Keratinocyte (primary cell): Measurements from ENCODE around the gene STX10. TPM values are rescaled to one million over a fixed set of nuclear protein-coding genes. Genes with fewer than 3 reads are reported as not detected.
A peak's percentile ranks its signal among the peaks of the same experiment; 100 is the strongest.

Source experiments
- DNase-seq: peaks from one replicate; pipeline ENCODE4 v3.0.0-alpha.2; 2011; ENCODE audit warnings: low read depth, missing footprints, low spot score
- FAIRE-seq: peaks from 2 replicates; lab custom pipeline; 2011; peaks lifted over from hg19 to GRCh38; lab: Jason Lieb, UNC
- H2AFZ ChIP-seq: 2 replicates; pipeline ENCODE4 v1.6.0; 2012; ENCODE audit warnings: low read length, control low read depth, inconsistent platforms; ENCODE audit not compliant: control insufficient read depth
- H3K27ac ChIP-seq: 2 replicates; pipeline ENCODE4 v1.5.1; 2011; ENCODE audit warnings: low read length; ENCODE audit not compliant: control insufficient read depth, insufficient read depth
- H3K27me3 ChIP-seq: 3 replicates; pipeline ENCODE4 v1.6.0; 2011; ENCODE audit warnings: low read length; ENCODE audit not compliant: control insufficient read depth, insufficient read depth; ENCODE audit errors: extremely low read depth
- H3K36me3 ChIP-seq, 2 experiments: 2 replicates in 1 of 2; 3 replicates in 1 of 2; pipeline ENCODE4 v1.5.1; 2011; ENCODE audit warnings: low read length in 2 of 2, mild to moderate bottlenecking in 1 of 2; ENCODE audit not compliant: control insufficient read depth in 2 of 2, insufficient read depth in 2 of 2; ENCODE audit errors: extremely low read depth in 1 of 2
- H3K4me1 ChIP-seq: 3 replicates; pipeline ENCODE4 v1.5.1; 2011; ENCODE audit warnings: low read length; ENCODE audit not compliant: control insufficient read depth, insufficient read depth; ENCODE audit errors: extremely low read depth
- H3K4me2 ChIP-seq: 3 replicates; pipeline ENCODE4 v1.6.0; 2011; ENCODE audit warnings: low read depth, low read length; ENCODE audit not compliant: control insufficient read depth, insufficient read depth; ENCODE audit errors: extremely low read depth
- H3K4me3 ChIP-seq, 3 experiments: fragments of 200-600 bp in 1 of 3; sonication (generic) in 1 of 3; 2 replicates in 2 of 3; 3 replicates in 1 of 3; pipeline ENCODE4 v1.5.1; 2011 to 2016; ENCODE audit warnings: low read length in 3 of 3, mild to moderate bottlenecking in 3 of 3, control low read depth in 2 of 3, inconsistent platforms in 1 of 3, low read depth in 1 of 3, mixed read lengths in 1 of 3, mixed run types in 1 of 3, moderate library complexity in 1 of 3; ENCODE audit not compliant: control insufficient read depth in 2 of 3, insufficient read depth in 2 of 3; ENCODE audit errors: extremely low read depth in 1 of 3
- H3K79me2 ChIP-seq: 2 replicates; pipeline ENCODE4 v1.6.0; 2012; ENCODE audit warnings: low read length; ENCODE audit not compliant: control insufficient read depth, insufficient read depth
- H3K9ac ChIP-seq: 3 replicates; pipeline ENCODE4 v1.6.0; 2011; ENCODE audit warnings: low read length; ENCODE audit not compliant: control insufficient read depth, insufficient read depth; ENCODE audit errors: extremely low read depth
- H3K9me1 ChIP-seq: 3 replicates; pipeline ENCODE4 v1.6.0; 2011; ENCODE audit warnings: low read length; ENCODE audit not compliant: control insufficient read depth, insufficient read depth; ENCODE audit errors: extremely low read depth
- H3K9me3 ChIP-seq: 2 replicates; pipeline ENCODE4 v1.5.1; 2012; ENCODE audit warnings: low read depth, low read length; ENCODE audit not compliant: control insufficient read depth
- H4K20me1 ChIP-seq: 3 replicates; pipeline ENCODE4 v1.6.0; 2011; ENCODE audit warnings: low read length; ENCODE audit not compliant: control insufficient read depth, insufficient read depth; ENCODE audit errors: extremely low read depth
- CTCF ChIP-seq, 3 experiments: IDR thresholded peaks in 1 of 3; conservative IDR thresholded peaks in 1 of 3; optimal IDR thresholded peaks in 1 of 3; 2 replicates in 2 of 3; 3 replicates in 1 of 3; pipeline versions ENCODE3 to v1.5.1; 2011; ENCODE audit warnings: low read length in 3 of 3, mild to moderate bottlenecking in 3 of 3, moderate library complexity in 2 of 3, control low read depth in 1 of 3, inconsistent platforms in 1 of 3; ENCODE audit not compliant: insufficient read depth in 2 of 3; ENCODE audit errors: extremely low read depth in 1 of 3
- EZH2 ChIP-seq: IDR thresholded peaks from one replicate; pipeline ENCODE4 v1.6.1; 2012; ENCODE audit warnings: inconsistent platforms, mild to moderate bottlenecking, low read length, moderate library complexity
- dilution Hi-C: fragments of 300-500 bp; cut with MboI; formaldehyde crosslinking; loops from one replicate; pipeline ENCODE4 v1.7.0; 2020; ENCODE audit warnings: low sequenced_read_pairs; ENCODE audit not compliant: extremely low pct_ligation_motif_present
- polyA plus RNA-seq, 5 experiments: library from polyadenylated mRNA; depleted of rRNA in 3 of 5; stranded (reverse) in 3 of 5; stranded (forward) in 1 of 5; unstranded in 1 of 5; fragments of >200 nt; gene quantifications; 1 replicate in 1 of 5; 2 replicates in 3 of 5; 3 replicates in 1 of 5; pipeline versions ENCODE4 v1.2.1 to v1.2.3, GENCODE V29; 2011 to 2012; ENCODE audit warnings: missing spikeins in 2 of 5, low read depth in 1 of 5, low replicate concordance in 1 of 5

Gene STX10
- polyA plus RNA-seq, 1 donor (not counting 4 experiments of a cell fraction or from before 2014, with no cell fraction given) = 65.2 TPM

GRCh38 chr19:13102416-13102665 is 47.8 kb downstream of the STX10 start:
- Histone ChIP-seq H3K4me1 (peaks cover 10% of the 10 kb centered on the region), H3K9me3 (no peaks in the 10 kb centered on the region), H3K9ac (peak overlapping the region; percentile 41), H3K9me1 (no peaks in the 10 kb centered on the region), H2AFZ (peak overlapping the region; percentile 47), H3K36me3 (peaks cover 3 to 8% of the 10 kb centered on the region in 2 experiments), H3K79me2 (no peaks in the 10 kb centered on the region), H3K27me3 (no peaks in the 10 kb centered on the region), H4K20me1 (no peaks in the 10 kb centered on the region), H3K27ac (no peak overlapping the region), H3K4me2 (peak overlapping the region; percentile 60), H3K4me3 (peak overlapping the region in 1 of 3 experiments; percentile 43)
- dilution Hi-C loops = no loop called here
- FAIRE-seq (no peak), DNase-seq (no peak)
- TF ChIP-seq EZH2 (no peak), CTCF (optimal IDR thresholded peaks at IDR 0.05 in 1 of 3, IDR thresholded peaks at IDR 0.05 in 1 of 3, conservative IDR thresholded peaks at IDR 0.05 in 1 of 3; ENCODE audit: extremely low read depth in 1 of 3, insufficient read depth in 2 of 3, low read length in 3 of 3) (no peak)

- Histone ChIP-seq H3K9me1 (no peaks in the 10 kb centered on the region), H3K27ac (no peak overlapping the region), H3K36me3 (peaks cover 3 to 6% of the 10 kb centered on the region in 2 experiments), H3K79me2 (no peaks in the 10 kb centered on the region), H2AFZ (no peak overlapping the region), H3K9me3 (no peaks in the 10 kb centered on the region), H3K4me1 (peaks cover 10% of the 10 kb centered on the region), H3K27me3 (no peaks in the 10 kb centered on the region), H4K20me1 (no peaks in the 10 kb centered on the region), H3K9ac (no peak overlapping the region), H3K4me2 (peak overlapping the region; percentile 60), H3K4me3 (no peak overlapping the region)
- TF ChIP-seq EZH2 = no peak
- TF ChIP-seq CTCF (optimal IDR thresholded peaks at IDR 0.05 in 1 of 3, IDR thresholded peaks at IDR 0.05 in 1 of 3, conservative IDR thresholded peaks at IDR 0.05 in 1 of 3; ENCODE audit: extremely low read depth in 1 of 3, insufficient read depth in 2 of 3, low read length in 3 of 3) = no peak
- FAIRE-seq (no peak), DNase-seq (no peak)
- dilution Hi-C loops = no loop called here
These were observed 48.4 kb downstream of the STX10 start for GRCh38 chr19:13101590-13102415.
